ENCODE results near the gene MYO9B. TPM values are rescaled to one million over a fixed set of nuclear protein-coding genes. Genes with fewer than 3 reads are reported as not detected.

Gene MYO9B
- total RNA-seq, 1 experiment from 2014 or later, result 74.6 TPM

GRCh38 chr19:17081672-17082630 is 6.4 kb downstream of the MYO9B start:
- Histone ChIP-seq H2AFZ (ENCODE audit: low read depth, low read length, poor library complexity, severe bottlenecking) (no peak overlapping the region), H3K36me3 (ENCODE audit: control insufficient read depth in 1 of 2, insufficient read depth in 2 of 2, low read length in 2 of 2) (no peaks in the 10 kb centered on the region; a peak in 1 of 4 replicates), H3K27ac (ENCODE audit: low read depth, low read length) (no peak overlapping the region), H3K4me3 (replicated peaks in 1 of 2; ENCODE audit: low read depth in 1 of 2, low read length in 2 of 2) (no peak overlapping the region), H3K79me2 (ENCODE audit: insufficient read depth, low read length) (peaks cover 97% of the 10 kb centered on the region), H3K27me3 (ENCODE audit: insufficient read depth, low read length) (no peaks in the 10 kb centered on the region), H4K20me1 (ENCODE audit: insufficient read depth) (no peaks in the 10 kb centered on the region), H3K9me2 (ENCODE audit: insufficient read depth) (no peaks in the 10 kb centered on the region), H3K9ac (ENCODE audit: low read length) (no peak overlapping the region), H3K4me1 (ENCODE audit: control insufficient read depth in 1 of 2, insufficient read depth in 2 of 2, low read length in 2 of 2) (peaks cover 10 to 34% of the 10 kb centered on the region in 2 experiments), H3K4me2 (ENCODE audit: low read length) (no peak overlapping the region), H3K9me3 (ENCODE audit: control insufficient read depth in 1 of 2, insufficient read depth in 1 of 2, low read depth in 1 of 2, low read length in 2 of 2) (no peaks in the 10 kb centered on the region)
- POLR2A ChIA-PET, result no interaction called here
- no peak for DNase-seq (ENCODE audit: low read depth, low spot score)
- intact Hi-C loops (cut with micrococcal nuclease), result no loop called here
- CTCF ChIA-PET, result no interaction called here
- ATAC-seq, result no peak
- RAD21 ChIA-PET (ENCODE audit: low non-redundant PET in 1 of 2, low total read pairs in 2 of 2, uncharacterized antibody in 2 of 2, unreplicated experiment in 2 of 2), result no interaction called here
- BruUV-seq (replicated peaks), result no TSS peak
- TF ChIP-seq FOSL1 (IDR thresholded peaks at IDR 0.05; ENCODE audit: low read depth) (no peak), CEBPB (IDR thresholded peaks at IDR 0.05; ENCODE audit: low read depth) (no peak), JUND (IDR thresholded peaks at IDR 0.05) (no peak), ELF1 (IDR thresholded peaks at IDR 0.05; ENCODE audit: borderline replicate concordance, low read depth) (no peak), SRF (IDR thresholded peaks at IDR 0.05; ENCODE audit: low read depth) (no peak), YY1 (IDR thresholded peaks at IDR 0.05; ENCODE audit: extremely low read depth, insufficient replicate concordance, low read depth, low read length) (no peak), SP1 (IDR thresholded peaks at IDR 0.05; ENCODE audit: low read depth) (no peak), ZFX (IDR thresholded peaks at IDR 0.05) (no peak), POLR2A (IDR thresholded peaks at IDR 0.05; ENCODE audit: borderline replicate concordance, extremely low read depth, insufficient read depth, insufficient read length) (no peak), POLR2AphosphoS5 (IDR thresholded peaks at IDR 0.05; ENCODE audit: low read depth, low read length) (no peak), SIN3A (IDR thresholded peaks at IDR 0.05; ENCODE audit: low read depth) (no peak), CBX3 (IDR thresholded peaks at IDR 0.05; ENCODE audit: low read depth) (no peak), REST (IDR thresholded peaks at IDR 0.05; ENCODE audit: low read depth) (no peak), EGR1 (IDR thresholded peaks at IDR 0.05; ENCODE audit: low read depth) (no peak)
- TF ChIP-seq, protein P1, sequence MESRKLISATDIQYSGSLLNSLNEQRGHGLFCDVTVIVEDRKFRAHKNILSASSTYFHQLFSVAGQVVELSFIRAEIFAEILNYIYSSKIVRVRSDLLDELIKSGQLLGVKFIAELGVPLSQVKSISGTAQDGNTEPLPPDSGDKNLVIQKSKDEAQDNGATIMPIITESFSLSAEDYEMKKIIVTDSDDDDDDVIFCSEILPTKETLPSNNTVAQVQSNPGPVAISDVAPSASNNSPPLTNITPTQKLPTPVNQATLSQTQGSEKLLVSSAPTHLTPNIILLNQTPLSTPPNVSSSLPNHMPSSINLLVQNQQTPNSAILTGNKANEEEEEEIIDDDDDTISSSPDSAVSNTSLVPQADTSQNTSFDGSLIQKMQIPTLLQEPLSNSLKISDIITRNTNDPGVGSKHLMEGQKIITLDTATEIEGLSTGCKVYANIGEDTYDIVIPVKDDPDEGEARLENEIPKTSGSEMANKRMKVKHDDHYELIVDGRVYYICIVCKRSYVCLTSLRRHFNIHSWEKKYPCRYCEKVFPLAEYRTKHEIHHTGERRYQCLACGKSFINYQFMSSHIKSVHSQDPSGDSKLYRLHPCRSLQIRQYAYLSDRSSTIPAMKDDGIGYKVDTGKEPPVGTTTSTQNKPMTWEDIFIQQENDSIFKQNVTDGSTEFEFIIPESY (IDR thresholded peaks at IDR 0.05; ENCODE audit: extremely low read depth, insufficient replicate concordance, low read length), result no peak
- TF ChIP-seq, protein P2, sequence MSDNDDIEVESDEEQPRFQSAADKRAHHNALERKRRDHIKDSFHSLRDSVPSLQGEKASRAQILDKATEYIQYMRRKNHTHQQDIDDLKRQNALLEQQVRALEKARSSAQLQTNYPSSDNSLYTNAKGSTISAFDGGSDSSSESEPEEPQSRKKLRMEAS (IDR thresholded peaks at IDR 0.05), result no peak
- TF ChIP-seq, protein P3, sequence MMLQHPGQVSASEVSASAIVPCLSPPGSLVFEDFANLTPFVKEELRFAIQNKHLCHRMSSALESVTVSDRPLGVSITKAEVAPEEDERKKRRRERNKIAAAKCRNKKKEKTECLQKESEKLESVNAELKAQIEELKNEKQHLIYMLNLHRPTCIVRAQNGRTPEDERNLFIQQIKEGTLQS (IDR thresholded peaks at IDR 0.05), result no peak

Data from HCT116 (cell line).